Neutrophil (primary cell): ENCODE data around the gene RAB7A.

ENCODE experiments used
- H3K27ac ChIP-seq: fragments of 200-600 bp; sonication (generic); 2 replicates; pipeline ENCODE4 v1.5.1; 2016; ENCODE audit warnings: mild to moderate bottlenecking, moderate library complexity
- H3K27me3 ChIP-seq: fragments of 200-600 bp; sonication (generic); 2 replicates; pipeline ENCODE4 v1.6.0; 2016; ENCODE audit warnings: mild to moderate bottlenecking
- H3K36me3 ChIP-seq: fragments of 200-600 bp; sonication (generic); 2 replicates; pipeline ENCODE4 v1.5.1; 2017
- H3K4me1 ChIP-seq, 2 experiments: fragments of 200-600 bp in 1 of 2; sonication (generic) in 1 of 2; 1 replicate in 1 of 2; 2 replicates in 1 of 2; pipeline versions ENCODE4 v1.5.1 to v1.6.1; 2013 to 2016; ENCODE audit warnings: low read depth in 1 of 2, low read length in 1 of 2, mild to moderate bottlenecking in 1 of 2, moderate library complexity in 1 of 2; ENCODE audit not compliant: control insufficient read depth in 1 of 2, insufficient read depth in 1 of 2
- H3K4me3 ChIP-seq, 2 experiments: fragments of 200-600 bp in 1 of 2; sonication (generic) in 1 of 2; 1 replicate in 1 of 2; 2 replicates in 1 of 2; pipeline ENCODE4 v1.5.1; 2013 to 2016; ENCODE audit warnings: low read depth in 1 of 2, low read length in 1 of 2, mild to moderate bottlenecking in 1 of 2, moderate library complexity in 1 of 2
- H3K9me3 ChIP-seq: fragments of 200-600 bp; sonication (generic); 2 replicates; pipeline ENCODE4 v1.5.1; 2016
- CTCF ChIP-seq: fragments of 200-600 bp; sonication (generic); IDR thresholded peaks from 2 replicates; pipeline ENCODE4 v1.5.1; 2016; ENCODE audit warnings: antibody characterized with exemption

The RAB7A gene

GRCh38 chr3:128726023-128727016, at the start of gene RAB7A:
Gene RAB7A, plus strand, starts transcription at chr3:128726183. Its CDS starts 69,185 bp downstream, at chr3:128795368.
- Histone ChIP-seq H3K36me3 (peaks cover 5% of the 10 kb centered on the region), H3K9me3 (no peaks in the 10 kb centered on the region), H3K27ac (peak within 1 kb of the TSS; percentile 95), H3K27me3 (no peaks in the 10 kb centered on the region), H3K4me3 (peak within 1 kb of the TSS; percentile 82 to 95), H3K4me1 (peaks cover 50 to 51% of the 10 kb centered on the region in 2 experiments)
- no peak for TF ChIP-seq CTCF

- Histone ChIP-seq H3K36me3 (no peaks in the 10 kb centered on the region), H3K27ac (peak overlapping the region; percentile 98), H3K4me1 (peaks cover 51 to 59% of the 10 kb centered on the region in 2 experiments), H3K4me3 (no peak overlapping the region), H3K27me3 (no peaks in the 10 kb centered on the region), H3K9me3 (no peaks in the 10 kb centered on the region)
- TF ChIP-seq CTCF: no peak
Measured at GRCh38 chr3:128679338-128679737, 46.6 kb upstream of the RAB7A start.

GRCh38 chr3:128680603-128681368, 45.2 kb upstream of the RAB7A start:
- H3K9me3 ChIP-seq: no peaks in the 10 kb centered on the region
- peak overlapping the region; percentile 98 for H3K27ac ChIP-seq
- H3K27me3 ChIP-seq: no peaks in the 10 kb centered on the region
- peaks cover 47 to 54% of the 10 kb centered on the region in 2 experiments for H3K4me1 ChIP-seq
- H3K36me3 ChIP-seq: no peaks in the 10 kb centered on the region
- peak; percentile 99 for TF ChIP-seq CTCF
- H3K4me3 ChIP-seq: peak overlapping the region; percentile 83 to 86

- H3K4me1 ChIP-seq: peaks cover 47 to 54% of the 10 kb centered on the region in 2 experiments
- H3K27ac ChIP-seq: peak overlapping the region; percentile 98
- H3K9me3 ChIP-seq: no peaks in the 10 kb centered on the region
- H3K36me3 ChIP-seq: no peaks in the 10 kb centered on the region
- no peaks in the 10 kb centered on the region for H3K27me3 ChIP-seq
- H3K4me3 ChIP-seq: peak overlapping the region; percentile 83 to 86
- no peak for TF ChIP-seq CTCF
Measured at GRCh38 chr3:128681369-128681829, 44.6 kb upstream of the RAB7A start.

DNA sequence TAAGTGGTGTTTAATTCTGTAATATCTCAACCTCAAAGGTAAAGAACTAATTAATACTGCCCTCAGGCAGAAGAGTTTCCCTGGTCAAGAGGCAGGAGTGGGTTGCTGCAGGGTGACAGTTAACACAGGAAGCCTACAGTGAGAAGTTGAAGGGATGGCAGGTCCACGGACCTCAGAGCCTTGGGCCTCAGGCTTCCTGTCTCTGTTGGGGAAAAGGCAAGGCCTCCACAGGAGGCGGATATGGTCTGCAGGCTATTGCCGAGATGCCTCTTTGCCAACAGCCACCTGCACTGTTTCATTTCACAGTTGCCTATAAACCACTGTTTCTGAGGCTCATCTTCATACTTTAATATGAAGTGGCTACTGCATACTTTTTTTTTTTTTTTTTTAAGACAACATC, 42.0 kb upstream of the RAB7A start:
- Histone ChIP-seq H3K4me1 (peaks cover 47 to 54% of the 10 kb centered on the region in 2 experiments), H3K36me3 (no peaks in the 10 kb centered on the region), H3K27ac (peak overlapping the region; percentile 63), H3K27me3 (no peaks in the 10 kb centered on the region), H3K4me3 (no peak overlapping the region), H3K9me3 (no peaks in the 10 kb centered on the region)
- no peak for TF ChIP-seq CTCF
